Keratinocyte (primary cell): ENCODE data around the gene TAPT1. TPM values are rescaled to one million over a fixed set of nuclear protein-coding genes. Genes with fewer than 3 reads are reported as not detected.

ENCODE experiments used
- DNase-seq: peaks from one replicate; pipeline ENCODE4 v3.0.0-alpha.2; 2011; ENCODE audit warnings: low read depth, missing footprints, low spot score
- FAIRE-seq: peaks from 2 replicates; lab custom pipeline; 2011; peaks lifted over from hg19 to GRCh38; lab: Jason Lieb, UNC
- H2AFZ ChIP-seq: 2 replicates; pipeline ENCODE4 v1.6.0; 2012; ENCODE audit warnings: low read length, control low read depth, inconsistent platforms; ENCODE audit not compliant: control insufficient read depth
- H3K27ac ChIP-seq: 2 replicates; pipeline ENCODE4 v1.5.1; 2011; ENCODE audit warnings: low read length; ENCODE audit not compliant: control insufficient read depth, insufficient read depth
- H3K27me3 ChIP-seq: 3 replicates; pipeline ENCODE4 v1.6.0; 2011; ENCODE audit warnings: low read length; ENCODE audit not compliant: control insufficient read depth, insufficient read depth; ENCODE audit errors: extremely low read depth
- H3K36me3 ChIP-seq, 2 experiments: 2 replicates in 1 of 2; 3 replicates in 1 of 2; pipeline ENCODE4 v1.5.1; 2011; ENCODE audit warnings: low read length in 2 of 2, mild to moderate bottlenecking in 1 of 2; ENCODE audit not compliant: control insufficient read depth in 2 of 2, insufficient read depth in 2 of 2; ENCODE audit errors: extremely low read depth in 1 of 2
- H3K4me1 ChIP-seq: 3 replicates; pipeline ENCODE4 v1.5.1; 2011; ENCODE audit warnings: low read length; ENCODE audit not compliant: control insufficient read depth, insufficient read depth; ENCODE audit errors: extremely low read depth
- H3K4me2 ChIP-seq: 3 replicates; pipeline ENCODE4 v1.6.0; 2011; ENCODE audit warnings: low read depth, low read length; ENCODE audit not compliant: control insufficient read depth, insufficient read depth; ENCODE audit errors: extremely low read depth
- H3K4me3 ChIP-seq, 3 experiments: fragments of 200-600 bp in 1 of 3; sonication (generic) in 1 of 3; 2 replicates in 2 of 3; 3 replicates in 1 of 3; pipeline ENCODE4 v1.5.1; 2011 to 2016; ENCODE audit warnings: low read length in 3 of 3, mild to moderate bottlenecking in 3 of 3, control low read depth in 2 of 3, inconsistent platforms in 1 of 3, low read depth in 1 of 3, mixed read lengths in 1 of 3, mixed run types in 1 of 3, moderate library complexity in 1 of 3; ENCODE audit not compliant: control insufficient read depth in 2 of 3, insufficient read depth in 2 of 3; ENCODE audit errors: extremely low read depth in 1 of 3
- H3K79me2 ChIP-seq: 2 replicates; pipeline ENCODE4 v1.6.0; 2012; ENCODE audit warnings: low read length; ENCODE audit not compliant: control insufficient read depth, insufficient read depth
- H3K9ac ChIP-seq: 3 replicates; pipeline ENCODE4 v1.6.0; 2011; ENCODE audit warnings: low read length; ENCODE audit not compliant: control insufficient read depth, insufficient read depth; ENCODE audit errors: extremely low read depth
- H3K9me1 ChIP-seq: 3 replicates; pipeline ENCODE4 v1.6.0; 2011; ENCODE audit warnings: low read length; ENCODE audit not compliant: control insufficient read depth, insufficient read depth; ENCODE audit errors: extremely low read depth
- H3K9me3 ChIP-seq: 2 replicates; pipeline ENCODE4 v1.5.1; 2012; ENCODE audit warnings: low read depth, low read length; ENCODE audit not compliant: control insufficient read depth
- H4K20me1 ChIP-seq: 3 replicates; pipeline ENCODE4 v1.6.0; 2011; ENCODE audit warnings: low read length; ENCODE audit not compliant: control insufficient read depth, insufficient read depth; ENCODE audit errors: extremely low read depth
- CTCF ChIP-seq, 3 experiments: IDR thresholded peaks in 1 of 3; conservative IDR thresholded peaks in 1 of 3; optimal IDR thresholded peaks in 1 of 3; 2 replicates in 2 of 3; 3 replicates in 1 of 3; pipeline versions ENCODE3 to v1.5.1; 2011; ENCODE audit warnings: low read length in 3 of 3, mild to moderate bottlenecking in 3 of 3, moderate library complexity in 2 of 3, control low read depth in 1 of 3, inconsistent platforms in 1 of 3; ENCODE audit not compliant: insufficient read depth in 2 of 3; ENCODE audit errors: extremely low read depth in 1 of 3
- EZH2 ChIP-seq: IDR thresholded peaks from one replicate; pipeline ENCODE4 v1.6.1; 2012; ENCODE audit warnings: inconsistent platforms, mild to moderate bottlenecking, low read length, moderate library complexity
- dilution Hi-C: fragments of 300-500 bp; cut with MboI; formaldehyde crosslinking; loops from one replicate; pipeline ENCODE4 v1.7.0; 2020; ENCODE audit warnings: low sequenced_read_pairs; ENCODE audit not compliant: extremely low pct_ligation_motif_present
- polyA plus RNA-seq, 5 experiments: library from polyadenylated mRNA; depleted of rRNA in 3 of 5; stranded (reverse) in 3 of 5; stranded (forward) in 1 of 5; unstranded in 1 of 5; fragments of >200 nt; gene quantifications; 1 replicate in 1 of 5; 2 replicates in 3 of 5; 3 replicates in 1 of 5; pipeline versions ENCODE4 v1.2.1 to v1.2.3, GENCODE V29; 2011 to 2012; ENCODE audit warnings: missing spikeins in 2 of 5, low read depth in 1 of 5, low replicate concordance in 1 of 5

Gene TAPT1
- polyA plus RNA-seq, 1 donor (not counting 4 experiments of a cell fraction or from before 2014, with no cell fraction given), result 10.7 TPM

GRCh38 chr4:16157609-16158503, 68.4 kb downstream of the TAPT1 start:
- H3K4me3 ChIP-seq, result no peak overlapping the region
- no peaks in the 10 kb centered on the region for H3K79me2 ChIP-seq
- H3K9me3 ChIP-seq, result no peaks in the 10 kb centered on the region
- no peak overlapping the region for H3K27ac ChIP-seq
- no peak overlapping the region for H3K9ac ChIP-seq
- H3K9me1 ChIP-seq, result no peaks in the 10 kb centered on the region
- H3K27me3 ChIP-seq, result no peaks in the 10 kb centered on the region
- FAIRE-seq (no peak), DNase-seq (no peak)
- H2AFZ ChIP-seq, result no peak overlapping the region
- H3K4me1 ChIP-seq, result no peaks in the 10 kb centered on the region
- dilution Hi-C loops, result no loop called here
- H4K20me1 ChIP-seq, result no peaks in the 10 kb centered on the region
- peaks cover 0 to 2% of the 10 kb centered on the region in 2 experiments for H3K36me3 ChIP-seq
- no peak overlapping the region for H3K4me2 ChIP-seq
- no peak for TF ChIP-seq CTCF (optimal IDR thresholded peaks at IDR 0.05 in 1 of 3, IDR thresholded peaks at IDR 0.05 in 1 of 3, conservative IDR thresholded peaks at IDR 0.05 in 1 of 3; ENCODE audit: extremely low read depth in 1 of 3, insufficient read depth in 2 of 3, low read length in 3 of 3)
- TF ChIP-seq EZH2, result no peak

- FAIRE-seq, result no peak
- no peak overlapping the region for H3K4me2 ChIP-seq
- no peak overlapping the region for H3K4me3 ChIP-seq
- peaks cover 0 to 2% of the 10 kb centered on the region in 2 experiments for H3K36me3 ChIP-seq
- H3K9me3 ChIP-seq, result no peaks in the 10 kb centered on the region
- dilution Hi-C loops, result no loop called here
- no peaks in the 10 kb centered on the region for H3K27me3 ChIP-seq
- no peaks in the 10 kb centered on the region for H3K9me1 ChIP-seq
- H3K4me1 ChIP-seq, result no peaks in the 10 kb centered on the region
- no peak overlapping the region for H3K9ac ChIP-seq
- no peaks in the 10 kb centered on the region for H3K79me2 ChIP-seq
- no peaks in the 10 kb centered on the region for H4K20me1 ChIP-seq
- no peak overlapping the region for H3K27ac ChIP-seq
- TF ChIP-seq CTCF (optimal IDR thresholded peaks at IDR 0.05 in 1 of 3, IDR thresholded peaks at IDR 0.05 in 1 of 3, conservative IDR thresholded peaks at IDR 0.05 in 1 of 3; ENCODE audit: extremely low read depth in 1 of 3, insufficient read depth in 2 of 3, low read length in 3 of 3), result no peak
- no peak for DNase-seq
- no peak overlapping the region for H2AFZ ChIP-seq
Observed at GRCh38 chr4:16155528-16156169, 70.6 kb downstream of the TAPT1 start.
